ENCODE data around the gene SAP30.

The SAP30 gene

DNA sequence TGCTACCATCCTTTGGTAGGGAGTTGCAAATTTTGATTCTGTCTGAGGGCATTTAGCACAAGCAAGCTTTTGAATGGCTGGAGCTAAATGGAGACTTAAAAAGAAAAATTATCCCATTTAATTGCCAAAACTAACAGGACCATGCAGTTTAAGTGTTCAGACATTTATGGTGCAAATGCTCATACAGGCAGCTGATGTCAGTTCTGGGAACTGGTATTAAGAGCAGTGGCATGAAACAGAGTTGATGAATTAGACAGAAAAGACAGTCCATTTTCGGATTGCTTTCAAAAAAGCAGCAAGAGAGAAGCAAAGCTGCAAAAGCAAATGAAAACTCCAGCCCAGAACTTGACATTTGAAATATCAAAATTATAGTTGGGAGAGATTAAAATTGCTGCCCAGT lies 26.9 kb downstream of the SAP30 start:
- no peaks in the 10 kb centered on the region for H3K36me3 Mint-ChIP-seq
- no peak overlapping the region for H3K4me3 Mint-ChIP-seq
- DNase-seq (ENCODE audit: low spot score in 2 of 2) (no peak), ATAC-seq (no peak)
- H3K9me3 Mint-ChIP-seq = no peaks in the 10 kb centered on the region
- no peak overlapping the region for H3K27ac Mint-ChIP-seq
- no peaks in the 10 kb centered on the region for H3K4me1 Mint-ChIP-seq

GRCh38 chr4:173398220-173398619 lies 27.5 kb downstream of the SAP30 start:
- Mint-ChIP-seq H3K27ac (no peak overlapping the region), H3K36me3 (no peaks in the 10 kb centered on the region), H3K9me3 (no peaks in the 10 kb centered on the region), H3K4me3 (no peak overlapping the region), H3K4me1 (no peaks in the 10 kb centered on the region)
- DNase-seq (ENCODE audit: low spot score in 2 of 2) (no peak), ATAC-seq (no peak)

DNA sequence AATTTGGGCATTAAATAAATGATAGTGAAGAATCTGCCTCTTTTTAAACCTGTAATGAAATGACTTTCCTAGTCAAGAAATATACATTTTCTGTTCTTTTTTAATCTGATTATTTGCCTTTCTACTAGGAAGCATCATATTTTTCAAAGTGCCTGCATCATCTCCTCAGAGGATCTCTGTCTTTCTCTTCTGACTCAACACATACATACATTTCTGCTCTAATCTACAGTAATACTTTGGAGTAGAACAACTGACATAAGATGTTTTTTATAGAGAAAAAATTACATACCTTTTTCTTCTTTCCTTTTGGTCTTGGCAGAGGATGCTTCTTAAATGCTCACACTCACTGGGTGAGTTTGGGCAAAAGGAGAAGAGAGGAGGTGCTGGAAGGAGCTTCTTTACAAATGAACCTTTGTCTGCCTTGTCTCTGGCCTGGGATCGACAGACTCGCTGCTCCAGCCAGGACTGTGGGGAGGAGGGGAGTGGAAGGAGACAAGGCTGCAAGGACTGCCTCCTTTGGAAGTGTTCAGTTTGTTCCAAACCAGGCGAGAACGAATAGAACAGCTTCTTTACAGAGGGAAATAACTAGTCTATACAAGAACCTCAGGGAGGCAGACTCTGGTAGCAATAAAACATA lies 28.1 kb downstream of the SAP30 start, which contains the start of gene SCRG1:
TSS of gene SCRG1 (minus strand) at position 338 of the 637 bp plus-strand sequence. CDS start 7,702 bp downstream, outside the sequence.
- H3K4me3 Mint-ChIP-seq = no peak within 1 kb of the TSS
- ATAC-seq = no peak
- H3K4me1 Mint-ChIP-seq = no peaks in the 10 kb centered on the region

DNA sequence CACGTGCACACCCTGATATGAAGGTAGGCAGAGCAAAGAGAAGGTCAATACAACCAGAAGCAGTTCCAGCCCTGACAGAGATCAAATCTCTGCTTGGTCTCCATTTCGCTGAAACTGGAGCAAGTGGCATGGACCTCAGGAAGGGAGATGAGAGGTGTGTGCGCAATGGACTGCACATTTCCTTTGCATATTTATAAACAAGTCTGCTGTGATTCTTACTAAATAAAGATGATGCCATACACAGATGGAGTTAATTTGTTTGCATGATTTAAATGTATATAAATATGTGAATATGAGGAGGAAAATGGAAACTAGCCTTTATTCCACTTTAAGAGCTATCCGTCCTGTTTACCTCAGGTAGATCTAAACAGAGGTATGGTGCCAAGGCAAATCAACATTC lies 30.3 kb downstream of the SAP30 start:
- Mint-ChIP-seq H3K4me1 (peaks cover 4% of the 10 kb centered on the region), H3K36me3 (peaks cover 3% of the 10 kb centered on the region), H3K4me3 (no peak overlapping the region), H3K9me3 (no peaks in the 10 kb centered on the region), H3K27ac (no peak overlapping the region)
- DNase-seq (ENCODE audit: low spot score in 2 of 2) (no peak), ATAC-seq (no peak)

More for the DNA sequence above, 28.1 kb downstream of the SAP30 start, which contains the start of gene SCRG1:
- no peaks in the 10 kb centered on the region for H3K36me3 Mint-ChIP-seq
- H3K9me3 Mint-ChIP-seq = no peaks in the 10 kb centered on the region
- DNase-seq (ENCODE audit: low spot score in 2 of 2) = no peak
- H3K27ac Mint-ChIP-seq = no peak within 1 kb of the TSS

GRCh38 chr4:173403051-173403450 lies 32.3 kb downstream of the SAP30 start:
- Mint-ChIP-seq H3K36me3 (peaks cover 6% of the 10 kb centered on the region), H3K4me1 (peaks cover 7% of the 10 kb centered on the region), H3K27ac (no peak overlapping the region), H3K4me3 (no peak overlapping the region), H3K9me3 (no peaks in the 10 kb centered on the region)
- no peak for DNase-seq (ENCODE audit: low spot score in 2 of 2)
- ATAC-seq = no peak

- no peak overlapping the region for H3K4me3 Mint-ChIP-seq
- H3K9me3 Mint-ChIP-seq = no peaks in the 10 kb centered on the region
- H3K27ac Mint-ChIP-seq = no peak overlapping the region
- DNase-seq (ENCODE audit: low spot score in 2 of 2) = no peak
- peaks cover 7% of the 10 kb centered on the region for H3K36me3 Mint-ChIP-seq
- no peak for ATAC-seq
- H3K4me1 Mint-ChIP-seq = peaks cover 7% of the 10 kb centered on the region
Observed at GRCh38 chr4:173404296-173404865, 33.6 kb downstream of the SAP30 start.

DNA sequence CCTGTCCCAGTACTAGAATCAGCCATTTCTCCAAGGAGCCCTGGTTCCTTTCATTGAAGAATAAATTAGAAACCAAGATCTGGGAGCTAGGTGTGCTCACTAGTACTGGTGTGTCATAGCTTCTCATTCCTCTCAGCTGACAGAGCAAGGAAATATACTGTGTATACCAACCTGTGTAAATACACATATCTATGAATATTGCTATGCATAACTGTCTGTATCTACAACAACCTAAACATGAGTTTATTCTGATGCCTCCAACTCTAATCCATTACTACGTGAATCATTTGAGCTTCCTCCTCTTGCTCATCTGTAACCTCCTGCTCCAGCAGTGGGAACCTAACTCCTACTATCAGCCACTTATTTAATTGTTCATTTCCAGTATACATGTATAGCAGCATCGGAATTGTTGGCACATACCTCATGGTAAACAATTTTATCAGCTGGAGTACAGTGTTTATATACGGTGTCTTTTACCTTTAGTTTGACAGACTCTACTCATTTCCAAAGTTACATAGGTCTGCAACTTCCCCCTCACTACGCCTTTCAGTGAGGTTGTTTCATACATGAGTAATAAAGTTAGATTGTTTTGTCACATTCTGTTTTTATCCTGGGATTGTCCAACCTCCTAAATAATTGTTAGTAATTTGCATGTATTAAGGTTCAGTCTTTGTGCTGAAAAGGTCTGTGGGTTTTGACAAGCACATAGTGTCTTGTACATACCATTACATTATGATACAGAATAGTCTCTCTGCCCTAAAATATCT lies 35.3 kb downstream of the SAP30 start:
- DNase-seq (ENCODE audit: low spot score in 2 of 2) = no peak
- Mint-ChIP-seq H3K4me3 (no peak overlapping the region), H3K36me3 (peaks cover 11% of the 10 kb centered on the region), H3K4me1 (peaks cover 7% of the 10 kb centered on the region), H3K27ac (no peak overlapping the region), H3K9me3 (no peaks in the 10 kb centered on the region)
- ATAC-seq = peak; percentile 77

DNA sequence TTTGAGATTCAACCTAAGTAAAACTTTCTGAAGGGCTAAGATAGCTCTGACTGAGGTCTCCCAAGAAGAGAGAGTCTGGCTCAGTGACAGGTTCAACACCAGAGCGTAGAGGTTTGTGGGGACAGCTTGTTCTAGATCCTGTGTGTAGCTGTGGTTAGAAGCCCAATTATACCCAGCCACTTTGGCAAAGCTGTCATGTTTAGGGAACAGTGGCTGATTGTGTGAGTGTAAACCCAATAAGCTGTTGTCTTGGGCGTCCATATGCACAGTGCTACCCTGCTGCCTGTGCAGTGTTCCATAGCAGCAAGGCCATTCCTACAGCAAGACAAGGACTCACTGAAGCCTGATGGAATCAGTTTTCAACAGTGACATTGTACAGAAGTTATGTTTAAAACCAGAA lies 39.3 kb downstream of the SAP30 start:
- H3K27ac Mint-ChIP-seq = no peak overlapping the region

DNA sequence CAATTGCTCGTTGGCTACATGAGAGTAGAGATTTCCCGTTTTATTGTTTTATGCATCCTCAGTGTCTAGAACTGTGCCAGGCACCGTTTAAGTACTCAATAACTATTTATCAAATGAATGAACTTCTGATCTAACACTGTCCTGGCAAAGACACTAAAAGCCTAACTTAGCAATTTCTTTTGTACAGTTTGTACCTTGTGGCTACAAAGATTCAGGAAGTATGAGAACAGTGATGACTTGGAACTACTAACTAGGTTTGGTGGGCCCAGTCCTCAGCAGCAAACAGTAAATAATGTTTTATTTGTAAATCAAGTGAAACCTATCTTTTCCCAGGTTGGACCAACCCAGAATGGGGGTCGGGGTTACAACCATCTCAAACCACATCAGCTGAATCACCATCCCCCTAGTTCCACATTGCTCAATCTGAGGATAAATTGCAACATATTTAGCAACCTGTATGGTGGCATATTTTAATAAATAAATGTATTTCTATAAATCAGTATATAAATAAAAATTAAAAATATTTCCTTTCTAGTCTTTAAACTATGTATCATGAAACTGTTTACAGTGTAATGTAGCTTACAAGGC lies 40.4 kb downstream of the SAP30 start:
- Mint-ChIP-seq H3K36me3 (peaks cover 6% of the 10 kb centered on the region), H3K4me1 (peaks cover 1% of the 10 kb centered on the region), H3K27ac (no peak overlapping the region), H3K9me3 (no peaks in the 10 kb centered on the region), H3K4me3 (no peak overlapping the region)
- ATAC-seq (no peak), DNase-seq (ENCODE audit: low spot score in 2 of 2) (no peak)

More for the DNA sequence above, 39.3 kb downstream of the SAP30 start:
- DNase-seq (ENCODE audit: low spot score in 2 of 2) (no peak), ATAC-seq (no peak)
- H3K9me3 Mint-ChIP-seq = no peaks in the 10 kb centered on the region
- peaks cover 11% of the 10 kb centered on the region for H3K36me3 Mint-ChIP-seq
- H3K4me3 Mint-ChIP-seq = no peak overlapping the region
- H3K4me1 Mint-ChIP-seq = peaks cover 7% of the 10 kb centered on the region

DNA sequence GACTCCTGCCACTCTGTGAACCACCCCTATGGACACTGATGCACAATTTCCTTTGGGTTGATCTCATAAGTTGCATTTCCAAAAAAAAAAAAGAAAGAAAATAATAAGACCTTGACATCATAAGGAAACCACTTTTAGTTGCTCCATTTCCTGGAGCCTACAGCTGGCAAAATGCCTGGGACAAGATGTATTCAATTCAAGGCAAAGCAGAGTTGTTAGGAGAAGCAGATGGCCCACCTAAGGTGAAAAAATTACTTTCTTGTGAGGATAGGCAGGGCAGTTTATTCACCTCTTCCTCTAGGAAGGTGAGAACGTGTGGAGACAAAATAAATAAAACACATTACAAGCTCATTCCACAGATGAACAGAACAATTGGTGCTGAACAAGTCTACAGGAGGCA lies 42.3 kb downstream of the SAP30 start:
- DNase-seq (ENCODE audit: low spot score in 2 of 2) (no peak), ATAC-seq (no peak)
- H3K36me3 Mint-ChIP-seq = peaks cover 6% of the 10 kb centered on the region
- no peaks in the 10 kb centered on the region for H3K9me3 Mint-ChIP-seq
- H3K4me1 Mint-ChIP-seq = no peaks in the 10 kb centered on the region
- no peak overlapping the region for H3K27ac Mint-ChIP-seq
- H3K4me3 Mint-ChIP-seq = no peak overlapping the region

DNA sequence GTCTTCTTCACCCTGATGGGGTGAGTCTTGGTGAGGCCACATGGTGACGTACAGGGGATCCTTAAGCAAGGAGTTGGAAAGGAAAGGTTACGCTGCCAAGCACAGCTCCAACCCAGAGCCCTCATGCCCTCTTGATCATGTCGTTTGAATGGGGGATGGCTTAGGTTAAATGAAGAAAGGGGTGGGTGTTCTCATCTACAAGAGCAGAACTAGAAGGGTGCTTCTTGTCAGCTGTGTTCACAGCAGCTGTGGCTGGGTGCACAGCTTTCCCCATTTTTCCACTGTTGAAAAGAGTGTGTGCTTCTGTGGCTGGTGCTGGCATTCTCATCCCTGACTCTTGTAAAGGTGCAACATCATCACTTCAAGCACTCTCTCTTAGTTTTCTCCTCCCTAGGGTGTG lies 43.7 kb downstream of the SAP30 start:
- DNase-seq (ENCODE audit: low spot score in 2 of 2) = no peak
- no peaks in the 10 kb centered on the region for H3K4me1 Mint-ChIP-seq

DNA sequence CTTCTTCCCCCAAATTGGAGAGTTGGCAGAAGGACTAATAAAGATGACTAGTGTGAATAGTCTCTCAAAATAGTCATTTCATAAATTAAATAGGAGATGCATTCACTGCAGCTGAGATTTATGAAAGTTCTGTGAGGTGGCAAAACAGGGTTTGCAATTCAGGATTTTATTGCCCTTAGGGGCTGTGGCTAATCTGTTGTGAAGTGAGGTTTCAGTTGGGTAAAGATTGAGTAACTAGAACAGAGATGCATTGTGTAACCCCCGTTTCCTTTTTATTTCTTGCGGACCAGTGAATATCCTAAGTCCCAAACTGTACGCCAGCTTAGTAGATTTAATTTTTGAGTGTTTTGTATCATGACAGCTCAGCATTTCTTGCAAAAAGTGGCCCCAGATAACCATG lies 44.3 kb downstream of the SAP30 start:
- Mint-ChIP-seq H3K36me3 (no peaks in the 10 kb centered on the region), H3K4me3 (no peak overlapping the region), H3K27ac (no peak overlapping the region), H3K4me1 (no peaks in the 10 kb centered on the region), H3K9me3 (no peaks in the 10 kb centered on the region)
- ATAC-seq (no peak), DNase-seq (ENCODE audit: low spot score in 2 of 2) (no peak)

More for the DNA sequence above, 43.7 kb downstream of the SAP30 start:
- no peak for ATAC-seq
- no peaks in the 10 kb centered on the region for H3K9me3 Mint-ChIP-seq
- H3K36me3 Mint-ChIP-seq = peaks cover 3% of the 10 kb centered on the region
- no peak overlapping the region for H3K4me3 Mint-ChIP-seq
- H3K27ac Mint-ChIP-seq = no peak overlapping the region

DNA sequence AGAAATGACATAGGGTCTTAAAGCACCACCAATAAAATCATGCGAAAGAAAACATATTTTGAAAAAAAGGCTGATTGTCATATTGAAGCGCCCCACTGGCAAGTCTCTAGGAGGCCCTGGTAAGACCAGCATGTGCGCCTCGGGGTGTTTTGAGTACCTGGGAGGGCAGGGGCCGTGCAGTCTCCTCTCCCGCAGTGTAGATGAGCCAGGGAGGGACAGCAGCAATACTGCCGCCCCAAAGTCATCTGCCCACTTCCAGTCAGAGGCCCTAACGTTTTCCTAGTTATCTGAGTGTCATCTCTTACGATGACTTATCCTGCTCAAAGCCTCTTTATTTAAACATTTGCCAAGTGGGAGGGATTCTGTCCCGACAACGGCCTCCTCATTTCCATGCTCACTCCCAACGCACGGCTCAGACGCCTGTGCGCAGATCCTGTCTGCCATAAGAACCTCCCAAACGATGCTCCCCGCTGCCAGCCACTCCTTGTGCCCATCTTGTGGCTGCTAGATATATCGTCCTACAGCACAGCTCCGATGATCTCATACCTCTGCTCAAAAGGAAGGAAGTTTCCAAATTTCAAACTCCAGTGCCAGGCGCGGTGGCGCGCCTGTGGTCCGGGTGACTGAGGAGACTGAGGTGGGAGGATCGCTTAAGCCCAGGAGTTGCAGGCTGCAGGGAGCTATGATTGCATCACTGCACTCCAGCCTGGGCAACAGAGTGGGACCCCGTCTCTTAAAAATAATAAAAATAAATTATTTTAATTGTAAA lies 45.3 kb downstream of the SAP30 start:
- no peak overlapping the region for H3K27ac Mint-ChIP-seq
- ATAC-seq = no peak
- no peak overlapping the region for H3K4me3 Mint-ChIP-seq
- H3K4me1 Mint-ChIP-seq = peaks cover 5% of the 10 kb centered on the region
- H3K9me3 Mint-ChIP-seq = no peaks in the 10 kb centered on the region
- no peaks in the 10 kb centered on the region for H3K36me3 Mint-ChIP-seq
- no peak for DNase-seq (ENCODE audit: low spot score in 2 of 2)

- ATAC-seq (no peak), DNase-seq (ENCODE audit: low spot score in 2 of 2) (no peak)
- Mint-ChIP-seq H3K27ac (peak overlapping the region; percentile 20), H3K9me3 (no peaks in the 10 kb centered on the region), H3K36me3 (no peaks in the 10 kb centered on the region), H3K4me1 (peaks cover 5% of the 10 kb centered on the region), H3K4me3 (no peak overlapping the region)
Observed at GRCh38 chr4:173417833-173418232, 47.1 kb downstream of the SAP30 start.

DNA sequence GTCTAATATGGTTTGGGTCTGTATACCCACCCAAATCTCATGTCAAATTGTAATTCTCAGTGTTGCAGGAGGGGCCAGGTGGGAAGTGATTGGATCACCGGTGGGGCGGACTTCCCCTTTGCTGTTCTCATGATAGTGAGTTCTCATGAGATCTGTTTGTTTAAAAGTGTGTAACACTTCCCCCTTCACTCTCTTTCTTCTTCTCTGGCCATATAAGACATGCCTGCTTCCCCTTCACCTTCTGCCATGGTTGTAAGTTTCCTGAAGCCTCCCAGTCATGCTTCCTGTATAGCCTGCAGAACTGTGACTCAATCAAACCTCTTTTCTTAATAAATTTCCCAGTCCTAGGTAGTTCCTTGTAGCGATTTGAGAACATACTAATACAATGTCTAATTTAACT lies 47.9 kb downstream of the SAP30 start:
- H3K4me3 Mint-ChIP-seq = no peak overlapping the region
- no peaks in the 10 kb centered on the region for H3K9me3 Mint-ChIP-seq
- no peak for ATAC-seq
- no peak overlapping the region for H3K27ac Mint-ChIP-seq
- peaks cover 5% of the 10 kb centered on the region for H3K4me1 Mint-ChIP-seq
- no peaks in the 10 kb centered on the region for H3K36me3 Mint-ChIP-seq
- no peak for DNase-seq (ENCODE audit: low spot score in 2 of 2)

All from stimulated activated effector memory CD8-positive, alpha-beta T cell treated with anti-CD3 and anti-CD28 coated beads, Interleukin-12 subunit alpha, Interleukin-12 subunit beta, amount 100 ng/mL, for 72 hours (primary cell).